ENCODE data around the gene MTHFD1L.
A peak's percentile ranks its signal among the peaks of the same experiment; 100 is the strongest.

The MTHFD1L gene

DNA sequence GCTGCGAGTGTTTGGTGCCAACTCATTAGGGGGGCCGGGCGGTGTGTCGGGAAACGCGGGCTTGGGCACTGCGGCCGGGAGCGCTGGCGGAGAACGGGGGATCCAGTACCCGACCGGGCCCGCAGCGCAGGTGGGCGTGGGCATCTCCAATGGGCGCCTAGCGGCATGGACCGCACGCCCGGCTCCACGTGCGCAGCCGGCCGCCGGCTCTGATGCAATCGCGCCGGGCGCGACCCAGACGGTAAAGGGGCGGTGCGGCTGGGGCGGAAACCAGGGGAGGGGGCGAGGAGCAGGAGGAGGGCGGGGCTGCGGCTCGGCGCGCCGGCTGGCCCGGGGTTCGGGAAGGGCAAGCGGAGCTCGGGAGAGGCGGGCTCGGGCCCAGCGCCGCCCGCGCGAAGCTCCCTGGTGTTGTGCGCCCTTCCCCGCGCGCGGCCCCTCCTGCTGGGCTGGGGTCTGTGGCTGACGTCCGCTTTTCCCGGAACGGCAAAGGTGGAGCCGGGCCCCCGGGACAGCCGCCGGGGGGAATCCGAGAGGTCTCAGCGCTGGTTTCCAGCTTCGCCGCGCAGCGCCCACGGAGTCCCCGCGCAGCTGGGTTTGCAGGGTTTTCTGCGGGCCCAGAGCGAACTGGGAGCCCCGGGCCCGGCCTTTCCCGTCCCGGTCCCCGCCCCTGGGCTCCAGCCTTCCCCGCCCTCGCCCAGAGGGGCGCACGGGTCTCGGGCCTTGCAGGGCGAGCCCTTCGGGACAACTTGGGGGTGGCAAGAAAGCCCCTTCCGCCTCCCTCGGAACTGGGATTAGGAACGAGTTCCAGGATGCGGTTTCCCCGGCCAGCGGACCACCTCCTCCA, 867 bp downstream of the MTHFD1L start:
- DNase-seq (ENCODE audit: low read depth): peak; percentile 85

DNA sequence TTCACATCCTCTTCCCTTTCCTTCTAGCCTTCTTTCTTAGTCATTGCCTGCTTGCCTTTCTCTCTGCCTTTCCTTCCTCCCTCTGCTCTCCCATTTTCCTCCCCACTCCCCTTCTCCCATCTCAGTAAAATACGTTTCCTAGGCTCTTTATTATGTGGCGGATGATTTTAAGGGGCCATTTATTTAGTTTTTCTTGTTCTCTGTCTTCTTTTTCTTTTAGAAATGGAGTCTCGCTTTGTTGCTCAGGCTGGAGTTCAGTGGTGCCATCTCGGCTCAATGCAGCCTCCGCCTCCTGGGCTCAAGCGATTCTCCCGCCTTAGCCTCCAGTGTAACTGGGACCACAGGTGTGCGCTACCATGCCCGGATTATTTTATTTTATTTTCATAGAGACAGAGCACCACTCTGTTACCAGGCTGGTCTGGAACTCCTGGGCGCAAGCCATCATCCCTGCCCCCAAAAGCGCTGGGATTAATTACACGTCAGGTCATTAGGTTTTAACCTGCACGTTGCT, 1.5 kb downstream of the MTHFD1L start:
- no peak for DNase-seq (ENCODE audit: low read depth)

DNA sequence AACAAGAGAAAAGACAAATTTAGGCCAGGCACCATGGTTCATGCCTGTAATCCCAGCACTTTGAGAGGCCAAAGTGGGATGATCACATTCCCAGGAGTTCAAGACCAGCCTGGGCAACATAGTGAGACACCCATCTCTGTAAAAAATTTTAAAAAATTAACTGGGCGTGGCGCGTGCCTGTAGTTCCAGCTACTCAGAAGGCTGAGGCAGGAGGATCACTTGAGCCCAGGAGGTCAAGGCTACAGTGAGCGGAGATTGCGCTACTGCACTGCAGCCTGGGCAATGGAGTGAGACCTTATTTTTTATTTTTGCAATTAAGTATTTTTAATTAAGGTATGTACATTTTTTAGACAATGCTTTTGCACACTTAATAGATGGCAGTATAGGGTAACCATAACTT, 3.3 kb downstream of the MTHFD1L start:
- DNase-seq (ENCODE audit: low read depth): no peak

DNA sequence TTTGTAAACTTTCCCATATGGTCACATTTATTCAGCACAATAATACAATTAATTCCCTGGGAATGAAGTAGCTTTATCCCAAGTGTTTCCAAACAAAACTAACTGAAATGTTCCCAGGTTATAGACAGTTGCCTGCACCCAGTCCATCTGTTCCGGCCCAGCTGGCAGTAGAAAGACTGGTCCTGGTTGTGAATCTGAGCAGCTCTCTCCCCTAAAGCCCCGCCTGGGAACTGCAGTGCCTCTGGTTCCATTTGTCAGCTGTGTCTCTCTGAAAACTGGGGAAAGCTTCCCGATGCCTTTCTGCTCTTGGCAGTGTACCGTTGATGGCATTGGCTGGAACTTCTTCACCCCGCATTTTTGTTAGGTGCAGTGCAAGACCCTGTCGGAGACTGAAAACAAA, 8.7 kb downstream of the MTHFD1L start:
- DNase-seq (ENCODE audit: low read depth): no peak

DNA sequence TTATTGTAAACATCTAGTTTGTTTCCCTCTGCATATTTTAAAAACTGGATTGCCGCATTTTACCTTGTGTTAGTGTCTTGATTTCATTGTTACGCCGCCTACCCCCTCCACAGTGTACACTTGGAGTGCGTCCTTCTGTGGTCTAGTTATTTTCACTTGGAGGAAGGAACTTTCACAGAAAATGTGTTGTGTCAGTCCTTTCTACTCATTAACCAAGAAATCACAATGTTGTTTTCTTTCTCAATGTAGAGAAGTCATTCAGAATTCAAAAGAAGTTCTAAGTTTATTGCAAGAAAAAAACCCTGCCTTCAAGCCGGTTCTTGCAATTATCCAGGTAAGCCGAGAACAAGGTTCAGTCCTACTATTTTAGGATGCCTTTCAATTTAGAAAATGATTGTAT, 10.3 kb downstream of the MTHFD1L start:
- DNase-seq (ENCODE audit: low read depth): no peak

DNA sequence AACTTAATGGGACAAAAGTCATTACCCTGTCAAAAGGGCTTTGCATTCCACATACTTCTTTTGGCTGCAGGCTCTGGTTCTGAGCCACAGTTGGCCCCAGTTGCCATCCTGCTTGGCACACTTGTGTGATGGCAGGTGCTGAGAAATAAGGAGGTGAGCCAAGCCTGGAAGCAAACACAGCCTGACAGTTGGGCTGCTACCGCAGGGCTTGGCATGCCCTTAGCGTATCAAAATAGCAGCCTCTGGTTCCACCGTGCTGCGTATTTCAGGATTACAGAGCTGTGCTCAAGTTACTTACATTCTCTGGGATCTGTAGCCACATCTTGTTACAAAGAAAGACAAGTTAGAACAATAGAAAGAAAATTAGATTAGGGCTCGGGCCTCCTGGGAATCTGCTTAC, 11.1 kb downstream of the MTHFD1L start:
- DNase-seq (ENCODE audit: low read depth): no peak

DNA sequence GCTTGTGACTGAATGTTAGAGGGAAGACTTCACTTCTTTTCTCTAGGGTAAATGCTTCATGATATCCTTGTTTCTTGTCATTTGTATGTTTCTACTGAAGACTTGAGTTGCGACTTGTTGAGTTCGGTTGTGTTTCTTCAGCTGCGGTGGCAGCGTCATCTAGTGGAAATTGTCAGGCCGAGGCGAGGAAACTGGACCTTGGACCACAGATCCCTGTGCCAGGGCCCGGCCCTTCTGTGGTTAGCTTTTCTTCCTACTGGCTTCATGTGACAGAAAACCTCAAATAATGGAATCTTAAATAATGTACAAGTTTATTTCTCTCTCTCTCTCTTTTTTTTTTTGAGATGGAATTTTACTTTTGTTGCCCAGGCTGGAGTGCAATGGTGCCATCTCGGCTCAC, 12.4 kb downstream of the MTHFD1L start:
- DNase-seq (ENCODE audit: low read depth): no peak

DNA sequence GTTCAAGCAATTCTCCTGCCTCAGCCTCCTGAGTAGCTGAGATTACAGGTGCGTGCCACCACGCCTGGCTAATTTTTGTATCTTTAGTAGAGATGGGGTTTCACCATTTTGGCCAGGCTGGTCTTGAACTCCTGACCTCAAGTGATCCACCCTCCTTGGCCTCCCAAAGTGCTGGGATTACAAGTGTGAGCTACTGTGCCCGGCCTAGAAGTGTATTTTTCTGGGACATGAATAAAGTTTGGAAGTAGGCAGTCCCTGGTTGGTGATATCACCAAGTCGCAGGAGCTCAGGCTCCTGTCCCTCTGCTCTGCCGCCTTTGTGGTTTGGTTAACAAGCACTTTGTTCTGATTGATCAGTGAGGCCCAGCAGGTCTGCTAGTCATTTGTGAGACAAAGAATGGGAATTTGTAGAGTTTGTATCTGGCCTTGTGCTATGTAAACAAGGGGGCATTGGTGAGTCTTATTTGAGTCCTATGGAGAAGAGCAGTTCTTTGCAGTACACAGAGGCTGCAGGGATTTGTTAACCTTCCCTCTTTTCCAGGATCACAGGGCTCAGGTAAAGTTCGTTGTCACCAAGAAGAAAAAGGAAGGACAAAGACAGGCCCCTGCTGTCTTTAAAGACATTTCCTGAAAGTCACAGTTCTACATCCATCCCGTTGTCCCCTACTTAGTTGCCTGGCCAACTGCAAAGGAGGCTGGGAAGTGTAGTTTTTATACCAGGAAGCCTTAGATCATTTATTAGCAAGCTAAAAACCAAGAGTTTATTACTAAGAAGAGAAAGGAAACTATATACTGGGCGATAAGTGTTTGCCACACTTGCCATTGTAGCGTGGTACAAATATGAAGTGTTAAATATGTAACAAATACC, 13.1 kb downstream of the MTHFD1L start:
- no peak for DNase-seq (ENCODE audit: low read depth)

DNA sequence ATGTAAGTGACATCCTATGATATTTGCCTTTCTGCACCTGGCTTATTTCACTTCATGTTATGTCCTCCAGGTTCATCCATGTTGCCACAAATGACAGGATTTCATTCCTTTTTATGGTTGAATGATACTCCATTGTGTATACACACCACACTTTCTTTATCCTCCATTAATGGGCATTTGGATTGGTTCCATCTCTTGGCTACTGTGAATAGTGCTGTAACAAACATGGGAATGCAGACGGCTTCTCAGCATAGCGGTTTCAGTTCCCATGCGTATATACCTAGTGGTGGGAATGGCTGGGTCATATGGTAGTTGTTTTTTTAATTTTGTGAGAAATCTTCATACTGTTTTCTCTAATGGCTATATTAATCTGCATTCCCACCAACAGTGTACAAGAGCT, 14.8 kb downstream of the MTHFD1L start:
- DNase-seq (ENCODE audit: low read depth): no peak

DNA sequence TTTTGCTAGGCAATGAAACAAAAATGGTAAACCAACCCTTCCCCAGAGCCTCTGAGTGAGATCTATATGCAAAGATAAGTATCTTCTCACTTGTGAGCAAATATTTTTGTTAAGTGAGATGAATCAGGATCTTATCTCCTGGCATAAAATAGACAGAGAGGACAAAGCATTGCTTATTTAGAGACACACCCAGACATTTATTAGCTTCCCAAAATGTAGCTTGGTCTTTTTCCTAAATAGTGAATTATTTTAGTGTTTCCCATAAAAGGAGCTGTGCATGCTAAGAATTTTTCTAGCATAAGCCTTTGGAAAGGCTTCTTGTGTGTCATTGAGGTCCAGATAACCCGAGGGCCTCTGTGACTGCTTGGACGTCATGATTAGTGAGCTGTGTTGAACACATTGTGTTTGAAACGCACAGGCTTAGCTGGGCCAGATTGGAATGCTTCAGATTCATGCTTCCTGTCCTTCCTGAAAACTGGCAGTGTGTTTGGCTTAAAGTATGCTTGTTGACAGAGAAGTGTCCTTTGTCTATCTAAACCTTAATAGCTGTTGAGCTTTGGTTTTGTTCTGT, 16.5 kb downstream of the MTHFD1L start:
- peak; percentile 47 for DNase-seq (ENCODE audit: low read depth)

DNA sequence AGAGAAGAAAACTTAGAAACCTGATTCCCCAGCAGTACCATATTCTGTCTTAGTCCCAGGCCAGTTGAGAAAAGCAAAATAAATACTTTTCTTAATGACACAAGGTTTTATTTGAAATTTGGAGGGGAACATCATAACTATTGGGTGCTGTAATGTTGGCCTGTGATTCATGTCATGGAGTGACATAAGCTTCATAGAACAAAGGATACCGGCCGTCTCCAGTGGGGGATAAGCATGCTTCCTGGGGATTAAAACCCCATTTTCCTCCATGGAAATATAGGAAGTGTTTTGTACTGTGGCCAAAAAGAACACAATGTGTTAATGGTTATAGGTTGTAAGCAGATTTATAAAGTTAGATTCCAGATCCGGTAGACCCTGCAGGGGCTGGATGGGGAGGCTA, 18.0 kb downstream of the MTHFD1L start:
- no peak for DNase-seq (ENCODE audit: low read depth)

DNA sequence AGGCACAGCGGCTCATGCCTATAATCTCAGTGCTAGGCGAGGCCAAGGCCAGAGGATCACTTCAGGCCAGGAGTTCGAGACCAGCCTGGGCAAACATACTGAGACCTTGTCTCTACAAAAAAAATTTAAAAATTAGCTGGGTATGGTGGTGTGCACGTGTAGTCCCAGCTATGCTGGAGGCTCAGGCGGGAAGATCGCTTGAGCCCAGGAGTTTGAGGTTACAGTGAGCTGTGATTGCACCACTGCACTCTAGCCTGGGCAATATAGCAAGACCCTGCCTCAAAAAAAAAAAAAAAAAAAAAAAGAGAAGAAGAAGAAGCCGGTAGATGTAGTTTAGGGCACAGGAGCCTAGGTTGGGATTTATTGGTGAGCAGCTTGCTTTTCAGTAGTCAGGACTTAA, 20.7 kb downstream of the MTHFD1L start:
- no peak for DNase-seq (ENCODE audit: low read depth)

DNA sequence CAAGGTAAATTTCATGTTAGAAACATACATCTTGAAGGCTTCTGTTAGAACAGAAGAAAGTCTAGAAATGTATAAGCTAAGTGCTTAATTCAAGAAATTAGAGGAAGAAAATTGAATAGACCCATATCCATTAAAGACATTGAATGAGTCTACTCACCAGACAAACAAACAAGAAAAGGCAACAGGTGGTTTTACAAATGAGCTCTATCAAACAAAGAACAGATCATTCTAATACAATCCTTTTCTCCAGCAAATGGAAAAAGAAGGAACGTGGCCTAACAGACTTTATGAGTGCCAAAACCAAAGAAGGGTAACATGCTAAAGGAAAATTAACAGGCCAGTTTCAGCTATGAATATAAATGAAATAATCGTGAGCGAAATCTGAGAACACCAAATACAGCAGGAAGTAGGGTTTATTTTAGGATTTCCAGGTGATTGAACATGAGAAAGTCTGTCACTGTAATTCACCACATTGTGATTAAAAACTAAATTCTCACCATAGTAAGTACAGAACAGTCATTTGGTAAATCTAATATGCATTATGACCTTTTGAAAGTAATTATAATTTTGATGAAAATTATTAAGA, 22.6 kb downstream of the MTHFD1L start:
- DNase-seq (ENCODE audit: low read depth): no peak

DNA sequence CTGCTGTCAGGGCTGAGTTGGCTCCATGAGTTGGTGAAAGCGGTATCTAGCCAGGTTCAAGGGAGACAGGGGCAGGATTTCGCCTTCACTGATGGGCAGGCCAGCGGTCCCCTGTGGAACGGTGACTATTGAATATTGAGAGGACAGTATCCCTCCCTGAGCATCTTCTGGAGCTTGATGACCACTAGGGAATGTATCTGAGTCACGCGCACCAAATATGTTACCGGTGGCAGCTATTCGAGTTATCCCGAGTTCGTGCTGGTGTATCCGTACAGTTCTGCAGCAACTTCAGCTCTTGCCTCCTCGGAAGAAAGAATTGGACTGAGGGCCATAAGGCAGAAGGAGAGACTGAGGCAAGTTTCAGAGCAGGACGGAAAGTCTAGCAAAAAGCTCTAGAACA, 24.8 kb downstream of the MTHFD1L start:
- DNase-seq (ENCODE audit: low read depth): no peak

DNA sequence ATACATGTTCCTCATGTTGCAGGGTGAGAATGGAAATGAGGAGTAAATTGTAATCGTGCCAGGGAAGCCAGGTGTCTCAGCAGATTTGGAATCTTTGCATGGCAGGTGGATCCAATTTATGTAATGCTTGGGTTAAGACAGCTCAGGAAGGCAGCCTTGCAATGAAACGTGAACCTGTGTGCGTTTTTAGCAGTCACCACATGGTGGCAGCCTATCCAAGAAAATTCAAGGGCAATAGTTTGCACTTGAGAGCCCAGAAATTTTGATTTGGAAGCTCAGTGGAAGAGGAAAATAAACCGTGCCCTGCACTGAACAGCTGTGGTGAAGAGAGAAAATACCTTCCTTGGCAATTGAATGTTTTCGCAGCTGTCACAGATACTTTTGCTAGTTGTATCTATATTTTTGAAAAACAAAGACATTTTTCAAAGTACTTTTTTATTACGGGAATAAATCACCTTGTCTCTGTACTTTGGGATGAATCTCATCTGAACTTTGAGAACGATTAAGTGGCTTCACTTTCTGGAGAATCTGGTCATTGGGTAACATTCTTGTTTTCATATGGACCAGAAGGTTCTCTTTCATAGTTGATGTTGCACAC, 26.5 kb downstream of the MTHFD1L start:
- peak; percentile 70 for DNase-seq (ENCODE audit: low read depth)

DNA sequence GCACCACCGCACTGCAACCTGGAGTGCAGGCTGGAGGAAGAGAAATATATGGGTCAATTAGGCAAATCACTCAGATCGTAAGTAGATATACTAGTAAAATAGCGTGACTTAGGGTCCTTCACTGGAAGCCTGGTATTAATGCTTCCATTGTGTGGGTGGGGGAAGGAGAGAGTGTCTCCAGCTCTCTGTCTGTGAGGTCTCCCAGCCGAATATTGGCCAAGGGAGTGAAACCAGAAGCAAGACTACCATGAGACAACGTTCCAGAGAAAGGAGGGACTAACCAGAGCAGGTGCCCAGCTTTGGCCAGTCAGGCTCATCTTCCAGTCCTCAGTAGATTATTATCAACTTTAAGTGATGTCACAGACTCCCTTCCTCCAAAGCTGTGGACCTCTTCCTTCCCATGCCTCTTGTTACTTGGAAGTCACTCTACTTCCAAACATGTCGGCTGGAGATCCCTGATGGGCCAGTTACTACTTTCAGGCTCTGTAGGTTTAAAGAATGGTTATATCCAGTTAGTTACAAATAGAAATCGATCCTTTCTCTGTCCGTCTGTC, 28.8 kb downstream of the MTHFD1L start:
- DNase-seq (ENCODE audit: low read depth): no peak

DNA sequence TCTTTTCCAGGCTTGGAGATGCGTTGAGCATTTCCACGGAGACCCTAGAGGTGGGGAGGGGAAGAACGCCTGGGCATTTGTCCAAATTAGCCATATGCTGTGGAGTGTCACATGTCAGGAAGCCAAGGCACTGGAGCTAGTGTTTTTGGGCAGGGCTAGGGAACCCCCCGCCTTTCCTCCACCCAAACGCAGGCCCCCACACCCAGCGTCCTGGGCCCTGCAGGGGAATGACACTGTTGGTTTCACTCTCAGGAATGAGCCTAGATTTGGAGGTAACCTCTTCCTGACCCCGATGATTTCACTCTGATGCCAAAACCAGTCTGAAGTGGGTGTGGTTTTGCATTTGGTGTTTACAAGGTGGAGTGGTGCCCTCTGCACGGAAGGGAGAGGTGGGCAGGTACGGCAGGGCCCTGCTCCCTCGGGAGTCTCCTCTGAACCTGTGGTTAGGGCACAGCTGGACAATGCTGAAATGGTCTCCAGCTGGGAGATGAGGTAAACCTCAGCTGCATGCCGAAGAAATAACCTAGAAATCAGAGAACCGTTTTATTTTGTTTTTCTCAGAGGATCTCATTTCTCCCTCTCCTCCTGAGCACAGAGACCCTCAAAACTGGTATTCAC, 29.5 kb downstream of the MTHFD1L start:
- peak; percentile 36 for DNase-seq (ENCODE audit: low read depth)

DNA sequence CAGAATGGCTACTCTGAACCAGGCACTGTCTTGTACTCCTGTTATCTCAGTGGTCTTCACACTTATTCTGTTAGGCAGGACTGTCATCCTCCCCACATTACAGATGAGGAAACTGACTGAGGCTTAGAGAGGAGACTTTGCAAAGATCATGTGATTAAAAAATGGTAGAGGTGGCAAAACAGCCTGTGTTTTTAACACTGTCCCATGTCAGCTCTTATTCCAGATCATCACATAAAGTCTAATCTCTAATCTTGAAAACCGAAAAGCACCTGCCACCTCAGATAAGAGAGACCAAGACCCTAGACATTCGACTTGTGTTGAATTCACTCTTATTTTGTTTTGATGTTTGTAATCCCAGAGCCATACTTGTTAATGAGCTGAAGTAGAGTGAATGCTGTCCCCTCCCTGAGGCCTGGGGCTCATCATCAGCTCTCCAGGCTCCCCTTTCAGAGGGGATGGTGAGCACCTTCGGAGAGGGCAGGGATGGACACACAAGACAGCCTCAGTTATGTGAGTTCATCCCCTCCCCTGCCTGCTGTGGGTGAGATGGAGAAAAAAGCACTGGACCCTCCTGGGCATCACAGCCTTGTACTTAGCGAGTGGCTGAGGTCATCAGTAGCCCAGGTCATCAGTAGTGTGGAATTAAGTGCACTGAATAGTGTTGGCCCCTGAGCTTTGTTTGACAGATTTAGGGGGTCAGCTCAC, 30.6 kb downstream of the MTHFD1L start:
- DNase-seq (ENCODE audit: low read depth): no peak

DNA sequence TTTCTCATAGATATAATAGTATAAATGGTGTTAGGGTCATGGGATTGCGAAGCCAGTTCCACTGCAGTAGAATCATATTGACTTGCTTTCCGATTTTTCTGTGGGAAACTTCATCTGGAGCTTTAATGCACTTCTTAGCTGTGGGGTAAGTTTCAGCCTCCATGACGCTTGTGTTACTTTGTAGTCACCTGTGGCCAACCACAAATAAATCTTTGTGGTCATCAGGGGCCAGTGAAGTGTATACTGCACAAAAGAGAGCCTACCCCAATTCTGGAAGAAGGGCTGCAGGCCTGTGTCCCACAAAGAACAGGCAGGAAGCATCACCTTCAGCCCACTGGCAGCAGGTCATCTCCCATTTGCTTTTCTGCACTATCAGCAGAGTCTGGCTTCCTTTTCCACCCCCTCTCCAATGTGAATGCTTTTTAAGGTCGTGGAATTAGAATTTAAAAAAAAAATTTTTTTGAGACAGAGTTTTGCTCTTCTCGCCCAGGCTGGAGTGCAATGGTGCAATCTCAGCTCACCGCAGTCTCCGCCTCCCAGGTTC, 32.0 kb downstream of the MTHFD1L start:
- DNase-seq (ENCODE audit: low read depth): no peak

All from fibroblast of the conjunctiva (primary cell).